IPS-20b (cell line): ENCODE data around the gene USP8.
"Not testable (repeated sequence)": the region's sequence is repeated elsewhere in the genome, so short reads cannot be mapped to it uniquely, and the experiment has no call there.

Experiments
- H3K27ac ChIP-seq: one replicate; pipeline ENCODE4 v1.5.1; 2013; ENCODE audit warnings: low read length
- H3K27me3 ChIP-seq: 2 replicates; pipeline ENCODE4 v1.6.1; 2013; ENCODE audit warnings: mild to moderate bottlenecking, low read length, inconsistent platforms; ENCODE audit not compliant: insufficient read depth
- H3K36me3 ChIP-seq: 2 replicates; pipeline ENCODE4 v1.6.1; 2013; ENCODE audit warnings: low read depth, mild to moderate bottlenecking, inconsistent platforms, low read length, moderate library complexity; ENCODE audit not compliant: insufficient read depth
- H3K4me1 ChIP-seq: 2 replicates; pipeline ENCODE4 v1.6.1; 2013; ENCODE audit warnings: mild to moderate bottlenecking, control low read depth, inconsistent platforms, low read length, moderate library complexity; ENCODE audit not compliant: insufficient read depth
- H3K4me3 ChIP-seq: 2 replicates; pipeline ENCODE4 v1.5.1; 2013; ENCODE audit warnings: mild to moderate bottlenecking, low read length, inconsistent platforms
- H3K9ac ChIP-seq: 2 replicates; pipeline ENCODE4 v1.6.1; 2013; ENCODE audit warnings: low read depth, mild to moderate bottlenecking, inconsistent platforms, low read length, moderate library complexity
- H3K9me3 ChIP-seq: 2 replicates; pipeline ENCODE4 v1.6.1; 2013; ENCODE audit warnings: mild to moderate bottlenecking, low read depth, low read length, inconsistent platforms; ENCODE audit not compliant: insufficient read depth

USP8 gene

DNA sequence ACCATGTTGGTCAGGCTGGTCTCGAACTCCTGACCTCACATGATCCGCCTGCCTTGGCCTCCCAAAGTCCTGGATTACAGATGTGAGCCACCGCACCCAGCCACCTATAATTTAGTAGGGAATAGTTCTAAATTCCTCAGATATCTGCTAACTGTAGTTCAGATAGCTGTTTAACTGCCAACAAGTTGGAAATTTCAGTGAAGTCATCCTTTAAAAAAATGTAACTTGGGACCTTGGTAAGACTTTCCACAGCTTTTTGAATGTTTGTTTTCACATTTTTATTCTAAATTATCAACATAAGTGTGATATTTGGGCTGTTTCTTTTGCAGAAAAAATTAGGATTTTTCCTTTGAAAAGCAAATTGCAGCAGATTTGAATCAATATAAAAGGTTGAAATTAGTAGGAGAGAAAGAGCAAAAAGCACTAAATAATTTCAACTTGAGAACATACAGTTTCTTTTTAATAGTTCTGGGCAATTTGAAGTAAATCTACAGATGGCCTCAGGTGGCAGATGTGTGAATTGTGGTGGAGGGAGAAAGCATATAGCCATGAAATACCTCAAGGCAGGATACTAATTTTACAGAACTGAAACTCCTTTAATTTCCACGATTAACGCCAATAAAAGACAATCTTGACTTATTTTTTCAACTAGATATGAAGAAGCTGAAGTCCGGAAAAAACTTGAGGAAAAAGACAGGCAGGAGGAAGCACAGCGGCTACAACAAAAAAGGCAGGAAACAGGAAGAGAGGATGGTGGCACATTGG lies 34.3 kb downstream of the USP8 start:
- no peak overlapping the region for H3K4me3 ChIP-seq
- no peaks in the 10 kb centered on the region for H3K9me3 ChIP-seq
- no peaks in the 10 kb centered on the region; the same call in 1 of the 2 replicates for H3K4me1 ChIP-seq
- peaks cover 58% of the 10 kb centered on the region for H3K36me3 ChIP-seq
- no peaks in the 10 kb centered on the region for H3K27me3 ChIP-seq
- H3K9ac ChIP-seq, result no peak overlapping the region
- H3K27ac ChIP-seq, result no peak overlapping the region

DNA sequence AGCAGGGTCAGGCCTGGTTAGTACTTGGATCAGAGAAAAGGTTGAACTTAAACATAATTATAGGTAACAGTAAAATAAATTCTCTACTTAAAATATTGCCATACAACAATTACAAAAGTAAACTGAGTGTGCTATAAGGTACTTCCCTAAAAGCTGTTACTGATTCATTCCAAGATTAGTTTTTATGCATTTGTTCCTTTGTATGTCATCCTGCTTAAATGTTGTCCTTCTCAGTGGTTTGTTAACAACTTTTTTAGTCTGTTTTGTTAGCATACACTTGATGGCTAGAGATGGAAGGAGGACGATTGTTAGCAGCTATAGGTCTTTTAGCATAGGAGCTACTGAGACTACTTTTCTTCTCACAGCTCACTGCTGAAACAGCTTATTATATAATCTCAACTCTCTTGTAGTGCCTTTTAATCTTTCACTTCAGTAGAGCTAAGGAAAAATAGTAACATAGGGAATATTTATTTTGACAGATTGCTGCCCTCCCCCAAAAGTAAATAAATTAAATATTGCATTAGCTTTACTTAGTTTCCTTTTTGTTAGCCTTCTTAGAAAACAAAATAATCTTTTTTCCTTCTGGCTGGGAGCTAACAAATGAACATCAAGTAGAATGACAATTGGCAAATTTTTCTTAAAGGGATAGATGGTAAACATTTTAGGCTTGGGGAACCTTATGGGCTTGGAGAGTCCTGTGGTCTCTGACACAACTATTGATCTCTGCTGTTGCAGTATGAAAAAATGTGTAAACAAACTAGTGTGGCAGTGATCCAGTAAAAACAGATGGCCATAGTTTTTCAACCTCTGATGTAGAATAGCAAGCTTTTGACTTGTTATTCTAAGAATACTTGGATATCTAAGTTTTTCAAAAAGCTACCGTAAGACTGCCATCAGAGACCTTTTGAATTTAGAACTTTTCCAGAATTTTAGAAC lies 39.5 kb downstream of the USP8 start:
- Histone ChIP-seq H3K4me3 (no peak overlapping the region), H3K27ac (no peak overlapping the region), H3K36me3 (peaks cover 45% of the 10 kb centered on the region), H3K9ac (no peak overlapping the region), H3K27me3 (no peaks in the 10 kb centered on the region), H3K4me1 (peaks cover 15% of the 10 kb centered on the region), H3K9me3 (no peaks in the 10 kb centered on the region)

DNA sequence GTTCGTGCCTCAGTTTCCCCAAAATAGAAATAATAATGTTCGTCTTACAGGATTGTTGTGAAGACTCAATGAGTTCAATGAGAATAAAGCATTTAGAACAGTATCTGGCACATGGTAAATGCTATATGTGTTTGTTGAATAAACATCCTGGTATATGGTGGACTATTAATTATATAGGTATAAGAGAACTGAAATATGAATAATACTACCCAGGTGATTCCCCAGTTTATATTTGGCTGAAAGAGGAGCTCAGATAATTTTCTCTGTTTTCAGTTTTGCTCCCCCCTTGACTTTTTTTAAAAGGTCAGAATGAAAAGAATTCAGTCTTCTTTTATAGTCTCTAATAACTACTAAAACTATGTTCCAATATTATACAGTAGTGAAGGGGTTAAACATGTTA lies 46.9 kb downstream of the USP8 start:
- no peak overlapping the region for H3K4me3 ChIP-seq
- no peaks in the 10 kb centered on the region for H3K9me3 ChIP-seq
- H3K27me3 ChIP-seq, result no peaks in the 10 kb centered on the region
- H3K27ac ChIP-seq, result no peak overlapping the region
- peaks cover 25% of the 10 kb centered on the region for H3K36me3 ChIP-seq
- H3K4me1 ChIP-seq, result peaks cover 2% of the 10 kb centered on the region; the same call in 1 of the 2 replicates
- H3K9ac ChIP-seq, result no peak overlapping the region

DNA sequence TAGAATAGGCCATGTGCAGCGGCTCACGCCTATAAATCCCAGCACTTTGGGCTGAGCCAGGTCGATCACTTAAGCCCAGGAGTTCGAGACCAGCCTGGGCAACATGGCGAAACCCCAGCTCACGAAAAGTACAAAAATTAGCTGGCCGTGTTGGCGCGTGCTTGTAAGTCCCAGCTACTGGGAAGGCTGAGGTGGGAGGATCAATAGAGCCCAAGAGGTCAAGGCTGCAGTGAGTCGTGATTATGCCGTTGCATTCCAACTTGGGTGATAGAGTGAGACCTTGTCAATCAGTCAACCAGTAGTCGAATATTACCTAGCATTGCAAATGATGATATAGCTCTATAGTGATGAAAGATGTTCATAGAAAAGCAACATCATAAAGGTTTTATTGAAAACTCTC lies 51.9 kb downstream of the USP8 start:
- Histone ChIP-seq H3K36me3 (peaks cover 64% of the 10 kb centered on the region), H3K27me3 (no peaks in the 10 kb centered on the region), H3K9me3 (no peaks in the 10 kb centered on the region)

DNA sequence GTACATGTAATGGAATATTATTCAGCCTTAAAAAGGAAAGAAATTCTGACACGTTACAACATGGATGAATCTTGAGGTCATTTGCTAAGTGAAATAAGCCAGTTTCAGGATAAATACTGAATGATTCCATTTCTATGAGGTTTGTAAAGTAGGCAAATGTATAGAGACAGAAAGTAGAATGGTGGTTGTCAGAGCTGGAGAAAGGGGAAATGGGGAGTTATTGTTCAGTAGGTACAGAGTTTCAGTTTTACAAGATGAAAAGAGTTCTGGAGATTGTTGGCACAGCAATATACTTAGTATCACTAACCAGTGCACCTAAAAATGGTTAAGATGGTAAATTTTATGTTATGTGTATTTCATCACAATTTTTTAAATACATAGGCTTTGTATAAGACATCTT lies 60.6 kb downstream of the USP8 start:
- Histone ChIP-seq H3K9ac (no peak overlapping the region), H3K27me3 (no peaks in the 10 kb centered on the region), H3K27ac (no peak overlapping the region), H3K9me3 (no peaks in the 10 kb centered on the region), H3K4me1 (no peaks in the 10 kb centered on the region), H3K36me3 (peaks cover 70% of the 10 kb centered on the region), H3K4me3 (no peak overlapping the region)

More for the DNA sequence above, 51.9 kb downstream of the USP8 start:
- Histone ChIP-seq H3K4me3 (no peak overlapping the region), H3K4me1 (no peaks in the 10 kb centered on the region), H3K9ac (no peak overlapping the region), H3K27ac (no peak overlapping the region)

DNA sequence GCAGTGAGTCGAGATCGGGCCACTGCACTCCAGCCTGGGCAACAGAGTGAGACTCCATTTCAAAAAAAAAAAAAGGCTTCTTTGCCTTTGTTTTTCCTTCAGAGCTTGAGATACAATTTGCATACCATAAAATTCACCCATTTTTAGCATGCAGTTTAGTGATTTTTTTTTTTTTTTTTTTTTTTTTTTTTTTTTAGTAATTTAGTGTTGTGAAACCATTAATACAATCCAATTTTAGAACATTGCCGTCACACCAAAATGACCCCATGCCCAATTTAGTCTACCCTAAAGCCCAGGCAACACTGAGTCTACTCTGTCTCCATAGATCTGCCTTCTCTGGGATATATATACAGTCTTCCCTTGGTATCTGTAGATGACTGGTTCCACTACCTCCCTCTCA lies 61.2 kb downstream of the USP8 start:
- H3K9ac ChIP-seq, result no peak overlapping the region
- peaks cover 70% of the 10 kb centered on the region for H3K36me3 ChIP-seq
- no peaks in the 10 kb centered on the region for H3K9me3 ChIP-seq
- no peaks in the 10 kb centered on the region for H3K27me3 ChIP-seq
- no peaks in the 10 kb centered on the region for H3K4me1 ChIP-seq
- no peak overlapping the region for H3K27ac ChIP-seq
- no peak overlapping the region for H3K4me3 ChIP-seq

DNA sequence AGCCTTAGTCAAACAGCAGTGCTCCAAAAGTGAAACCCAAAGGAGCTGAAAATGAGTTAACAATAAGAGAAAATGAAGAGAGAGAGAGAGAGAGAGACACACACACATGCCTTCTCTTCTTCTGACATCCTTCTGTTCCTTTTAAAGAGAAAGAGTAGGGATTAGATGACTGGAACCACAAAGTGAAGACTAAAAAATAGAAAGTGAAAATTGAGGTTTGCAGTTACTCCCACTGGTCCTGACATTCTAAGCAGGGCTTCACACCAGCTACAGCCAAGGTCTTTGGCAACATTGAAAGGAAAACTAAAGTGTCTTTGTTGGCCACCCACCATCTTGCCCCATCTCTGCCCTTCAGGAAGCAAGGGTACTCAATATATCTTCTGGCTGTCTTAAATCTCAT lies 63.1 kb downstream of the USP8 start:
- no peaks in the 10 kb centered on the region for H3K9me3 ChIP-seq
- H3K9ac ChIP-seq, result no peak overlapping the region
- H3K4me1 ChIP-seq, result no peaks in the 10 kb centered on the region
- no peaks in the 10 kb centered on the region for H3K27me3 ChIP-seq
- no peak overlapping the region for H3K4me3 ChIP-seq
- H3K36me3 ChIP-seq, result peaks cover 70% of the 10 kb centered on the region
- no peak overlapping the region for H3K27ac ChIP-seq

DNA sequence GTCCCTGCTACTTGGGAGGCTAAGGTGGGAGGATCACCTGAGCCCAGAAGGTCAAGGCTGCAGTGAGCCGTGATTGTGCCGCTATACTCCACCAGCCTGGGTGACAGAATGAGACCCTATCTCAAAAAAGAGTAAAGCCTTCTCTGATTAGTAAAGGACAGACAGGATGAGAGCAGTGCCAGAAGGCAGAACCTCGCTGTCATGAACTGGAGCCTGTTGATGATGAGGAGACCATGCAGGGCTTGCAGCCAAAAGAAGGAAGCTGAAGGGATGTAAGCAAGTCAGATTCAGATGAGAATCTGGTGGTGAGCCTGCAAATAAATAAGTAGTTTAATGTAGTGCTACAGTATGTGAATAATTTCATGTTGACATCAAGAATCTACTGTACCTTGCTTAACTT lies 69.4 kb downstream of the USP8 start:
- Histone ChIP-seq H3K36me3 (peaks cover 96% of the 10 kb centered on the region), H3K9ac (no peak overlapping the region), H3K4me1 (no peaks in the 10 kb centered on the region), H3K27me3 (no peaks in the 10 kb centered on the region), H3K4me3 (no peak overlapping the region), H3K9me3 (no peaks in the 10 kb centered on the region), H3K27ac (no peak overlapping the region)

DNA sequence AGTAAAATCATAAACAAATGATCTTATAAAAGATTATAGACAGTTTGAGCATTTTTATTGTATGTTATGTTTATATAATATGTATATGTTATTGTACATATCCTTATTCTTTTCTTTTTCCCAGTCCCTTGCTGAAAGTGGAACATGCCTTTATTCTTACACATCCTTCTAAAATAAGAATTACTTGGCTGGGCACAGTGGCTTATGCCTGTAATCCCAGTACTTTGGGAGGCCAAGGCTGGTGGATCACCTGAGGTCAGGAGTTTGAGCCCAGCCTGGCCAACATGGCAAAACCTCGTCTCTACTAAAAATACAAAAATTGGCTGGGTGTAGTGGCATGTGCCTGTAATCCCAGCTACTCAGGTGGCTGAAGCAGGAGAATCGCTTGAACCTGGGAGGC lies 70.3 kb downstream of the USP8 start:
- H3K27ac ChIP-seq, H3K4me3 ChIP-seq, H3K9me3 ChIP-seq, H3K4me1 ChIP-seq, H3K27me3 ChIP-seq, H3K9ac ChIP-seq: not testable (repeated sequence)
- peaks cover 98% of the 10 kb centered on the region for H3K36me3 ChIP-seq

DNA sequence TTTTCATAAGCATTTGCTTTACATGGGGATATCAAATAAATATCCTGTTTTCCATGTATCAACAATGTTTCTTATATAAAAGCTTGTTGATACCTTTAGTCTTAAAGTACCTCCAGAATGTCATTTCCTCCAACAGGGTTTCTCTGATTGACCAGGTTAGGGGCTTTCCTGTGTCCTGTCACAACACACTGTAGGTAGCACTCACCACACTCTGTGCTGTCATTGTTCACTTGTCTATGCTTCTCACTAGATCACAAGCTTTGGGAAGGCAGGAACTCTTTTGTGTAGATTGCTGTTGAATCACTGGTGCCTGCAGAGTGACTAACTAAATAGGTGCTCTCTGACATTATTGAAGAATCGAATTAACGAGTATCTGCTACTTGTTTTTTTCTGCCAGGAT lies 72.5 kb downstream of the USP8 start:
- Histone ChIP-seq H3K27ac (no peak overlapping the region), H3K36me3 (peaks cover 99% of the 10 kb centered on the region), H3K4me3 (no peak overlapping the region), H3K9me3 (no peaks in the 10 kb centered on the region), H3K4me1 (no peaks in the 10 kb centered on the region), H3K27me3 (no peaks in the 10 kb centered on the region), H3K9ac (no peak overlapping the region)

DNA sequence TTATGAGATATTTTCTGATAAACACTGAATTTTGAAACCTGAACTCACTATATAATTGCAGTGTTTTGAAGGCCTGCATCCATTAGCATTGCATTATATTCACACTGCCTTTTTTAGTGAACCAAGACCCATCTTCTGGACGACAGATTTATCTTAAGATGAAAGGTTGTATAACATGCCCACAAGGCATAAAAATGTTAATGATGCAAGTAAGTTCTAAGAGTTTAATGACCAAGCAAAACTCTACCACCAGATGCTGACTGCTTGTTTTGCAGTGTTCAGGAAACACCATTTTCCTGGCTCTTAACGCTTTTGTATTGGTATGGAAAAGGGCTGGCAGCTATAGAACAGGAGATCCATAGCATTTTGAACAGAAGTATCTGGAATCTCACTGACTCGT lies 76.1 kb downstream of the USP8 start:
- Histone ChIP-seq H3K9ac (no peak overlapping the region), H3K27me3 (no peaks in the 10 kb centered on the region), H3K36me3 (peaks cover 63% of the 10 kb centered on the region), H3K4me1 (no peaks in the 10 kb centered on the region), H3K4me3 (no peak overlapping the region), H3K9me3 (no peaks in the 10 kb centered on the region), H3K27ac (no peak overlapping the region)

DNA sequence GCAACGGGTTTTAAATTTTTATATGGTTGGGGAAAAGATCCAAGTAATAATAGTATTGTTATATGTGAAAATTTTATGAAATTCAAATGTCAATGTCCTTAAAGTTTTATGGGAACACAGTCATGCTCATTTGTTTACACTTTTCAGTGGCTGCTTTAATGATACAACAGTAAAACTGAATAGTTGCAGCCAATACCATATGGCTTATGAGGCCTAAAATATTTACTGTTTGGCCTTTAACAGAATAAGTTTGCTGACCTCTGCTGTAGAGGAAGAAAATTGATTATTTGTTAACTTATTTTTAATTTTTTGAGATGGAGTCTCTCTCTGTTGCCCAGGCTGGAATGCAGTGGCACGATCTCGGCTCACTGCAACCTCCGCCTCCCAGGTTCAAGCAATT lies 77.6 kb downstream of the USP8 start:
- H3K9ac ChIP-seq, result no peak overlapping the region
- no peak overlapping the region for H3K4me3 ChIP-seq
- H3K9me3 ChIP-seq, result no peaks in the 10 kb centered on the region
- peaks cover 50% of the 10 kb centered on the region for H3K36me3 ChIP-seq
- no peak overlapping the region for H3K27ac ChIP-seq
- H3K4me1 ChIP-seq, result peaks cover 5% of the 10 kb centered on the region; the same call in 1 of the 2 replicates
- H3K27me3 ChIP-seq, result no peaks in the 10 kb centered on the region
